Posterior vena cava (tissue), 2 donors: ENCODE measurements around the gene FBXL16. TPM values are rescaled to one million over a fixed set of nuclear protein-coding genes. Genes with fewer than 3 reads are reported as not detected.
"Not testable (repeated sequence)": the region's sequence is repeated elsewhere in the genome, so short reads cannot be mapped to it uniquely, and the experiment has no call there.

ENCODE experiments used
- DNase-seq: peaks from one replicate; pipeline ENCODE4 v3.0.0-alpha.2; 2020; ENCODE audit warnings: low spot score
- intact Hi-C, 2 donors: fragments of 100-400 bp; cut with DNase I; formaldehyde crosslinking; loops; one replicate each; pipeline versions ENCODE4 v1.14.1 to v1.14.2; 2022 to 2023
- total RNA-seq, 2 donors: library from RNA; stranded (reverse); fragmentation: NEBNext Ultra II Directional; extraction: Animal tissue kit (Norgen Biotek cat#: 25700); gene quantifications; one replicate each; pipeline ENCODE4 v1.2.1, GENCODE V29; 2021
- donor health status: DM: yes; HTN: yes; CAD: no.
- donor health status: DM: yes; HTN: yes; CAD: no.

The FBXL16 gene
- total RNA-seq, 2 donors from 2014 or later = not detected

- intact Hi-C loops = no loop called here
- DNase-seq = no peak
Observed at GRCh38 chr16:698911-699671, 6.5 kb downstream of the FBXL16 start.

- intact Hi-C loops = no loop called here
- DNase-seq = no peak
Observed at GRCh38 chr16:695355-696089, 10.1 kb downstream of the FBXL16 start.

GRCh38 chr16:694863-695354 is 10.7 kb downstream of the FBXL16 start:
- intact Hi-C loops = no loop called here
- no peak for DNase-seq

GRCh38 chr16:694187-694862 is 11.3 kb downstream of the FBXL16 start:
- DNase-seq = no peak
- intact Hi-C loops = no loop called here

- intact Hi-C loops = no loop called here
Observed at GRCh38 chr16:693766-694165, 11.8 kb downstream of the FBXL16 start.

GRCh38 chr16:693364-693763 is 12.2 kb downstream of the FBXL16 start:
- DNase-seq = no peak
- intact Hi-C loops = no loop called here

More at GRCh38 chr16:693766-694165, 11.8 kb downstream of the FBXL16 start:
- DNase-seq = no peak

GRCh38 chr16:692356-693108 is 13.1 kb downstream of the FBXL16 start:
- intact Hi-C loops = no loop called here
- no peak for DNase-seq

- intact Hi-C loops, DNase-seq: not testable (repeated sequence)
Observed at GRCh38 chr16:691242-691641, 14.4 kb downstream of the FBXL16 start.

- intact Hi-C loops = no loop called here
Observed at GRCh38 chr16:689175-689897, 16.3 kb downstream of the FBXL16 start.

GRCh38 chr16:687499-687898 is 18.1 kb downstream of the FBXL16 start:
- no peak for DNase-seq
- intact Hi-C loops = no loop called here

More at GRCh38 chr16:689175-689897, 16.3 kb downstream of the FBXL16 start:
- DNase-seq = no peak

- intact Hi-C loops = no loop called here
- no peak for DNase-seq
Observed at GRCh38 chr16:686459-687260, 18.9 kb downstream of the FBXL16 start.

- intact Hi-C loops = no loop called here
- no peak for DNase-seq
Observed at GRCh38 chr16:685967-686366, 19.6 kb downstream of the FBXL16 start.

- intact Hi-C loops = no loop called here
- DNase-seq = no peak
Observed at GRCh38 chr16:684961-685696, 20.5 kb downstream of the FBXL16 start.

GRCh38 chr16:684071-684794 is 21.4 kb downstream of the FBXL16 start, which contains the start of gene JMJD8:
TSS of gene JMJD8 (minus strand) at chr16:684334. CDS start at chr16:684319, 15 bp downstream.
- intact Hi-C loops = no loop called here

GRCh38 chr16:683396-684070 is 22.1 kb downstream of the FBXL16 start:
- intact Hi-C loops = no loop called here
- no peak for DNase-seq

More at GRCh38 chr16:684071-684794, 21.4 kb downstream of the FBXL16 start, which contains the start of gene JMJD8:
- peak; percentile 99 for DNase-seq
